ENCODE measurements around the gene AWAT2.

The AWAT2 gene

GRCh38 chrX:70062961-70063550 is 13.3 kb upstream of the AWAT2 start (continued):
- TF ChIP-seq ZNF423 (tag by site-specific recombination; IDR thresholded peaks at IDR 0.05) (no peak), TSHZ1 (tag by site-specific recombination; IDR thresholded peaks at IDR 0.05; ENCODE audit: borderline replicate concordance) (no peak), ZBTB10 (tag by site-specific recombination; IDR thresholded peaks at IDR 0.05) (no peak), SALL2 (tag by site-specific recombination; IDR thresholded peaks at IDR 0.05; ENCODE audit: borderline replicate concordance) (no peak), SCRT1 (tag by site-specific recombination; IDR thresholded peaks at IDR 0.05; ENCODE audit: borderline replicate concordance) (no peak), ZNF549 (tag by site-specific recombination; IDR thresholded peaks at IDR 0.05) (no peak)

GRCh38 chrX:70062076-70062475 is 12.3 kb upstream of the AWAT2 start, which contains the start of gene OTUD6A:
Gene OTUD6A (plus strand): TSS chrX:70062457. CDS start chrX:70062525, 68 bp downstream.
- CTCF ChIA-PET, result no interaction called here
- Histone ChIP-seq H3K4me1 (ENCODE audit: control insufficient read depth, insufficient read depth, low read length) (no peaks in the 10 kb centered on the region), H3K4me3 (ENCODE audit: low read depth, low read length) (no peak within 1 kb of the TSS), H3K27ac (ENCODE audit: extremely low read depth, low read depth, low read length) (no peak within 1 kb of the TSS), H3K36me3 (ENCODE audit: control insufficient read depth in 2 of 2, insufficient read depth in 1 of 2, low read length in 2 of 2) (no peaks in the 10 kb centered on the region), H3K9me3 (ENCODE audit: control insufficient read depth, insufficient read depth, low read depth, low read length) (no peaks in the 10 kb centered on the region; the same call in 1 of the 2 replicates)
- TF ChIP-seq ZFP69B (tag by site-specific recombination; IDR thresholded peaks at IDR 0.05) (no peak), ZNF76 (tag by site-specific recombination; IDR thresholded peaks at IDR 0.05; ENCODE audit: borderline replicate concordance, low read depth) (no peak), ZNF488 (tag by site-specific recombination; IDR thresholded peaks at IDR 0.05) (no peak), IKZF3 (tag by site-specific recombination; IDR thresholded peaks at IDR 0.05) (no peak), ZNF416 (tag by site-specific recombination; IDR thresholded peaks at IDR 0.05) (no peak), PRDM6 (tag by site-specific recombination; IDR thresholded peaks at IDR 0.05) (no peak), ZNF48 (tag by site-specific recombination; IDR thresholded peaks at IDR 0.05) (no peak), ZNF398 (tag by site-specific recombination; IDR thresholded peaks at IDR 0.05) (no peak)
- POLR2A ChIA-PET, result no interaction called here

Measured in HEK293 (cell line).